ENCODE data around the gene CSNK2A3.

The CSNK2A3 gene

DNA sequence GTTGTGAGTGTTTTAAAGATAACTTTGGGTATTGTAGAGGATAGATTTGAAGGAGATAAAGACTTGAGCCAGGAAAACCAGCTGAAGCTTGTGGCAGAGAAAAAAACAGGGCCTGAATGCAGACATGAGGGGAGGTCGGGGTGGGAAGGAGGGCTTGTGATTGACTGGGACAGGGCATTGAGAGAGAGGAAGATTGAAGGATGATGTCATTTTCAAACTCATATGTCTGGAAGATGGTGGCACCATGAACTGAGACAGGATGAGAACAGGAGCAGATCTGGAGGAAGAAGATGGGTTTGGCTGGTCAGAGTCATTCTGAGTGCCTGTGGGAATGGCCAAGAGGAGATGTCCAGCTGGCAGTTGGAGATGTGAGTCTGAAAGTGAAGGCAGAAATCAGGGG lies 14.7 kb downstream of the CSNK2A3 start:
- Mint-ChIP-seq H3K9me3 (no peaks in the 10 kb centered on the region), H3K36me3 (no peaks in the 10 kb centered on the region), H3K27me3 (peaks cover 11% of the 10 kb centered on the region), H3K27ac (no peak overlapping the region), H3K4me3 (no peak overlapping the region), H3K4me1 (peaks cover 3% of the 10 kb centered on the region)
- no peak for ATAC-seq (ENCODE audit: low read depth)
- DNase-seq (ENCODE audit: low spot score in 2 of 2), result no peak

DNA sequence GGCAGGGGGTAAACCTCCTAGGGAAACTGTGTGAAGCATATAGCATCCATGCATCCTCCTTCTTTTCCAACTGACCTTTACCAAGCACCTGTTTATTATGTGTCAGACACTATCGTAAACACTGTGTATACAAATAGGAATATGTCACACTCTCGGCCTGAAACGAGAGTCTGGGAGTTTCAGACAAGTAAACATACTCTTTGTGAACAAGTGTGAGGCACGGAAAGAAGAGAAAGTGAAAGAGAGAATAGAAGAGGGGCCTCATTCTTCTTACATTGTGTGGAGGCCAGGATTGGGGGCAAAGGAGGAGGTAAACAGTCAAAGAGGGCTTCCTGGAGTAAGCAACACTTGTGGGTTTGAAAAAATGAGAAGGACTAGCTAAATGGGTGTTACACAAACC lies 16.4 kb downstream of the CSNK2A3 start:
- DNase-seq (ENCODE audit: low spot score in 2 of 2), result no peak
- Mint-ChIP-seq H3K27ac (no peak overlapping the region), H3K27me3 (peaks cover 11% of the 10 kb centered on the region), H3K36me3 (no peaks in the 10 kb centered on the region), H3K4me3 (no peak overlapping the region), H3K4me1 (peaks cover 3% of the 10 kb centered on the region), H3K9me3 (no peaks in the 10 kb centered on the region)
- no peak for ATAC-seq (ENCODE audit: low read depth)

DNA sequence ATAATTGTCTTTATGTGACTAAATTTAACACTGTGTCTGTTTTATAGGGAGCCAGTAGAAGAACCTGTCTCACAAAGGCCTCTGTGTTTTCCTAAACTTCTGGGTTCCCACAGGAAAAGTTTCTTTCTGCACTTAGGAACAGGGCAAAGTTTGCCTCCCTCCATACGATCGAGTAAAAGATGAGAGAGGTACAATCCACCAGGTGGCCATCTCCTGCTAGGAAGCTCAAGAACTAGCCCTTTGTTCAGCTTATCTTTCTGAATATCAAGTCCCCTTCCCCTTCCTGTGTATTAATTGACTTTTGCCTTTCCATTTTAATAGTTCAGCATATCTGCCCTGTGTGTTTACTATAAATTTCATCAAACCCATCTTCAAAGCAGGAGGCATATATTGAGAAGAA lies 18.0 kb downstream of the CSNK2A3 start:
- Mint-ChIP-seq H3K27me3 (peaks cover 14% of the 10 kb centered on the region), H3K4me1 (peaks cover 3% of the 10 kb centered on the region), H3K4me3 (no peak overlapping the region)

DNA sequence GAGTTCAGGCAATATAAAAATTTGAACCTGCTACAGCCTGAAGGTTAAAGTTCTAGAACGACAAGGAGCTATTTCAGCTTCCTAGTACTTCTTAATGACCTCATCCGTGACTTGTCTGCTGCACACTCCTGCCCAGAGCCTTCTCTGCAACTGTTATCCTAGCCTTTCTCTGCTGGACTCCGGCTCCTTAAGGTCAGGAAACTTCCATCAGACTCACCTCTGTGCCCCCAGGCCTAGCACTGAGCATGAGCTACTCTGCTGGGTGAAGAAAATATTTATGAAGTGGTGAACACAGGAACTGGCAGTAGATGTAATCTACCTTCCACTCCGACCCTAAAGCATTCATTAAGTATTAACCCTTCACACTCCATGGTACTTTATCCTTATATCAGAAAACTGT lies 18.4 kb downstream of the CSNK2A3 start:
- H3K36me3 Mint-ChIP-seq, result no peaks in the 10 kb centered on the region
- no peak for ATAC-seq (ENCODE audit: low read depth)
- H3K27me3 Mint-ChIP-seq, result peaks cover 14% of the 10 kb centered on the region
- no peak overlapping the region for H3K4me3 Mint-ChIP-seq
- no peak overlapping the region for H3K27ac Mint-ChIP-seq
- no peaks in the 10 kb centered on the region for H3K9me3 Mint-ChIP-seq
- no peak for DNase-seq (ENCODE audit: low spot score in 2 of 2)
- H3K4me1 Mint-ChIP-seq, result peaks cover 3% of the 10 kb centered on the region

More for the DNA sequence above, 18.0 kb downstream of the CSNK2A3 start:
- ATAC-seq (ENCODE audit: low read depth) (no peak), DNase-seq (ENCODE audit: low spot score in 2 of 2) (no peak)
- Mint-ChIP-seq H3K9me3 (no peaks in the 10 kb centered on the region), H3K36me3 (no peaks in the 10 kb centered on the region), H3K27ac (no peak overlapping the region)

- no peak for ATAC-seq (ENCODE audit: low read depth)
- no peaks in the 10 kb centered on the region for H3K36me3 Mint-ChIP-seq
Observed at GRCh38 chr11:11332141-11332710, 20.8 kb downstream of the CSNK2A3 start.

GRCh38 chr11:11329062-11329806 lies 23.8 kb downstream of the CSNK2A3 start:
- ATAC-seq (ENCODE audit: low read depth), result no peak
- no peaks in the 10 kb centered on the region for H3K36me3 Mint-ChIP-seq
- H3K27ac Mint-ChIP-seq, result no peak overlapping the region
- H3K4me3 Mint-ChIP-seq, result no peak overlapping the region
- DNase-seq (ENCODE audit: low spot score in 2 of 2), result no peak
- H3K27me3 Mint-ChIP-seq, result peaks cover 4% of the 10 kb centered on the region
- no peaks in the 10 kb centered on the region for H3K4me1 Mint-ChIP-seq
- H3K9me3 Mint-ChIP-seq, result no peaks in the 10 kb centered on the region

More at GRCh38 chr11:11332141-11332710, 20.8 kb downstream of the CSNK2A3 start:
- Mint-ChIP-seq H3K27ac (no peak overlapping the region), H3K27me3 (peaks cover 4% of the 10 kb centered on the region), H3K4me1 (peaks cover 3% of the 10 kb centered on the region), H3K9me3 (no peaks in the 10 kb centered on the region), H3K4me3 (no peak overlapping the region)
- no peak for DNase-seq (ENCODE audit: low spot score in 2 of 2)

GRCh38 chr11:11324090-11324489 lies 29.0 kb downstream of the CSNK2A3 start:
- no peak overlapping the region for H3K4me3 Mint-ChIP-seq
- peaks cover 6% of the 10 kb centered on the region for H3K27me3 Mint-ChIP-seq
- no peak for ATAC-seq (ENCODE audit: low read depth)
- no peaks in the 10 kb centered on the region for H3K36me3 Mint-ChIP-seq
- no peak overlapping the region for H3K27ac Mint-ChIP-seq
- no peak for DNase-seq (ENCODE audit: low spot score in 2 of 2)
- H3K4me1 Mint-ChIP-seq, result peaks cover under 1% of the 10 kb centered on the region
- H3K9me3 Mint-ChIP-seq, result peaks cover 6% of the 10 kb centered on the region

GRCh38 chr11:11322101-11322500 lies 30.9 kb downstream of the CSNK2A3 start:
- no peaks in the 10 kb centered on the region for H3K36me3 Mint-ChIP-seq
- H3K9me3 Mint-ChIP-seq, result peaks cover 6% of the 10 kb centered on the region
- H3K27me3 Mint-ChIP-seq, result peaks cover 9% of the 10 kb centered on the region
- DNase-seq (ENCODE audit: low spot score in 2 of 2) (no peak), ATAC-seq (ENCODE audit: low read depth) (no peak)
- H3K4me3 Mint-ChIP-seq, result no peak overlapping the region
- peaks cover 4% of the 10 kb centered on the region for H3K4me1 Mint-ChIP-seq
- no peak overlapping the region for H3K27ac Mint-ChIP-seq

- DNase-seq (ENCODE audit: low spot score in 2 of 2), result no peak
- no peak for ATAC-seq (ENCODE audit: low read depth)
- Mint-ChIP-seq H3K4me3 (no peak overlapping the region), H3K4me1 (peaks cover 4% of the 10 kb centered on the region), H3K27me3 (peaks cover 7% of the 10 kb centered on the region), H3K9me3 (peaks cover 6% of the 10 kb centered on the region), H3K27ac (no peak overlapping the region), H3K36me3 (no peaks in the 10 kb centered on the region)
Observed at GRCh38 chr11:11320825-11321224, 32.2 kb downstream of the CSNK2A3 start.

- no peak overlapping the region for H3K27ac Mint-ChIP-seq
- H3K4me3 Mint-ChIP-seq, result no peak overlapping the region
- no peaks in the 10 kb centered on the region for H3K36me3 Mint-ChIP-seq
- no peak for DNase-seq (ENCODE audit: low spot score in 2 of 2)
- ATAC-seq (ENCODE audit: low read depth), result peak; percentile 77
- peaks cover 4% of the 10 kb centered on the region for H3K4me1 Mint-ChIP-seq
- peaks cover 6% of the 10 kb centered on the region for H3K9me3 Mint-ChIP-seq
- H3K27me3 Mint-ChIP-seq, result peaks cover 8% of the 10 kb centered on the region
Observed at GRCh38 chr11:11318961-11319360, 34.1 kb downstream of the CSNK2A3 start.

DNA sequence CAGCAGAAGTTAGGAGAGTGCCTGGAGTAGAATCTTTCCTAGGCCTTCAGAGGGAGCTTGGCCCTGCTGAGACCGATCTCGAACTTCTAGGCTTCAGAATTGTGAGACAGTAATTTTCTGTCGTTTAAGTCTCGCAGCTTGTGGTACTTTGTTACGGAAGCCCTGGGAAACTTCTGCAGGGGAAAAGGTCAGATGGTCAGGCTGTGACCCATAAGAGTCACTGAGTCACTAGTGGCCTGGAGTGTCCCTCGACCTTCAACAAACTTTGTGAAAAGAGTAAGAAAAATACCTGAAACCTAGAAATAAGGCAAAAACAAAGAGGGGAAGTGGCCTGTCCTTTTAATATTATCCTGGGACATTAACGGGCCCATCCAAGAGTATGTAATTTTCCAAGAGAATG lies 34.6 kb downstream of the CSNK2A3 start:
- no peaks in the 10 kb centered on the region for H3K36me3 Mint-ChIP-seq
- H3K27me3 Mint-ChIP-seq, result peaks cover 8% of the 10 kb centered on the region
- H3K4me3 Mint-ChIP-seq, result no peak overlapping the region
- ATAC-seq (ENCODE audit: low read depth), result no peak
- peaks cover 4% of the 10 kb centered on the region for H3K9me3 Mint-ChIP-seq
- no peak for DNase-seq (ENCODE audit: low spot score in 2 of 2)
- H3K4me1 Mint-ChIP-seq, result peaks cover 4% of the 10 kb centered on the region
- no peak overlapping the region for H3K27ac Mint-ChIP-seq

GRCh38 chr11:11316651-11317230 lies 36.3 kb downstream of the CSNK2A3 start:
- H3K4me3 Mint-ChIP-seq, result no peak overlapping the region
- H3K27me3 Mint-ChIP-seq, result peaks cover 8% of the 10 kb centered on the region
- ATAC-seq (ENCODE audit: low read depth) (no peak), DNase-seq (ENCODE audit: low spot score in 2 of 2) (no peak)
- no peaks in the 10 kb centered on the region for H3K36me3 Mint-ChIP-seq
- peaks cover 4% of the 10 kb centered on the region for H3K4me1 Mint-ChIP-seq
- no peaks in the 10 kb centered on the region for H3K9me3 Mint-ChIP-seq
- H3K27ac Mint-ChIP-seq, result no peak overlapping the region

DNA sequence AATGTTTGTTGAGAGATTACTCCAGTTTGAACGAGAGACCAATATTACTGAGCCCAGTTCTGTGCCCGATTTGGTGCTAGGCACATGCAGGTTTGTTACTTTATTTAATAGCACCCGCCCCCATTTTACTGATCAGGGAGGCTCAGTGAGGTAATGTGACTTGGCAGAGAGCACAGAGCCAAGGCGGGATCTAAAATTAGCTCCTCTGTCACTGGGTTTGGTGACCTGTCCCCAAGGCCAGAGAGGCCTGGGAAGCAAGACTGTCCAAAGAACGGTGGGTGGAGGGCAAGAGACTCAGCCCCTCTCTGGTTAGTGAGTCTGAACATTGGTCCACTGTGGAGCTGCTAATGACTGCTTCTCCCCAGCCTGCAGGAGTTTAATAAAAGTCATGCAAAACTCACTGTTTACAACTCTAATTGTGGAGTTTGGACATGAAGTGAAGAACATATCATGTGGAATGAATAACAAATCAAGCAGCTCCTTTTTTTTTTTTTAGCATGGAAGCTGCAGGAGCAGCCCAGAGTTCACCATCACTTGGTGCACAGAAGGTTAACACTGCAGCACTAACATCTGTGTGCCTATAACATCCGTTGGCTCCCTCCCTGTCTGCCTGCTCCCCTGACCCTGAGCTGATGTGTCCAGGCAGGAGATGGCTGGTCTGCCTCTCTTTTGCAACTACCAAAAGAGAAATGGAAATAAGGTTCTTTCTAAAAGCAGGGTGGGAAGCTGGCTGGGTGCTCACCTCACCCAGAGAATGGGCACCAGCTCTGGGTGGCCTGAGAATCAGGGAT lies 39.0 kb downstream of the CSNK2A3 start:
- Mint-ChIP-seq H3K4me1 (peaks cover 4% of the 10 kb centered on the region), H3K27ac (no peak overlapping the region), H3K9me3 (no peaks in the 10 kb centered on the region), H3K27me3 (peaks cover 5% of the 10 kb centered on the region), H3K36me3 (no peaks in the 10 kb centered on the region), H3K4me3 (no peak overlapping the region)
- DNase-seq (ENCODE audit: low spot score in 2 of 2), result no peak
- ATAC-seq (ENCODE audit: low read depth), result no peak

DNA sequence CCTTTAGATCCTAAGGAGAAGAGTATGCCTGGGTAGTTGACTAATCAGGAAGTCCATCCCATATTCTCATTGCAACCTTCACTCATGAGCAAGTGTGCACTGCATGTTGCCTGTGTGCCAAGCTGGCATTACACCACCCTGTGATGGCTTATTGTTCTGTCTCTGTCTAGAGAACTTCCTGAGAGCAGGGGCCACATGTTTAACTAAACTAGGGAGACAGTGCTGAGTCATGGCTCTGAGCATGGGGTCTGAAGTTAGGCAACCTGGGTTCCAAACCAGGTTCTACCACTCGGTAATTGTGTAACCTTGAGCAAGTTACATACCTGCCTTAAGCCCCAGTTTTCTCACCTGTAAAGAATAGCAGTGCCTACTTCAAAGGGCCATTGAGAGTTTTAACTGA lies 39.6 kb downstream of the CSNK2A3 start:
- ATAC-seq (ENCODE audit: low read depth), result no peak
- Mint-ChIP-seq H3K27me3 (peaks cover 9% of the 10 kb centered on the region), H3K4me1 (no peaks in the 10 kb centered on the region), H3K36me3 (no peaks in the 10 kb centered on the region), H3K9me3 (peaks cover 1% of the 10 kb centered on the region), H3K4me3 (no peak overlapping the region), H3K27ac (no peak overlapping the region)
- DNase-seq (ENCODE audit: low spot score in 2 of 2), result no peak

Data from memory B cell (primary cell).